Sigmoid colon (tissue), 3 donors: ENCODE data around the gene FOXM1.

Experiments
- POLR2A ChIP-seq, 2 donors: fragments of 450-650 bp; IDR thresholded peaks; one replicate each; pipeline ENCODE4 v1.6.1; 2016; ENCODE audit warnings: antibody characterized with exemption in 2 of 2, mild to moderate bottlenecking in 2 of 2, moderate library complexity in 2 of 2
- TF ChIP-seq, protein P1 (sequence below), 4 experiments: fragments of 450-650 bp in 3 of 4; fragments of 200-600 bp in 1 of 4; IDR thresholded peaks; one replicate each; pipeline ENCODE4 v1.5.1; 2016 to 2019; ENCODE audit warnings: antibody characterized with exemption in 4 of 4, mild to moderate bottlenecking in 3 of 4, moderate library complexity in 2 of 4

DNA sequence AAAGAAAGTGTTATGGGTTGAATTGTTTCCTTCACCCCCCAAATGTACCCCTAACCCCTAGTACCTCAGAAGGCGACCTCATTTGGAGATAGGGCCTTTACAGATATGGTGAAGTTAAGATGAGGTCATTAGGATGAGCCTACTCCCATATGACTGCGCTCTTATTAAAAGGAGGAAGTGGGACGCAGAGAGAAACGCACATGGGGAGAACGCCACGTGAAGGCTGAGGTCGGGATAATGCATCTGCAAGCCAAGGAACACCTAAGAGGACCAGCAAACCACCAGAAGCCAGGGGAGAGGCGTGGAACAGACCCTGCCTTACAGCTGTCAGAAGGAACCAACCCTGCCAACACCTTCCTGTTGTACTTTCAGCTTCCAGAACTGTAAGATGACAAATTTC, 40.4 kb downstream of the FOXM1 start:
- TF ChIP-seq, protein P1, sequence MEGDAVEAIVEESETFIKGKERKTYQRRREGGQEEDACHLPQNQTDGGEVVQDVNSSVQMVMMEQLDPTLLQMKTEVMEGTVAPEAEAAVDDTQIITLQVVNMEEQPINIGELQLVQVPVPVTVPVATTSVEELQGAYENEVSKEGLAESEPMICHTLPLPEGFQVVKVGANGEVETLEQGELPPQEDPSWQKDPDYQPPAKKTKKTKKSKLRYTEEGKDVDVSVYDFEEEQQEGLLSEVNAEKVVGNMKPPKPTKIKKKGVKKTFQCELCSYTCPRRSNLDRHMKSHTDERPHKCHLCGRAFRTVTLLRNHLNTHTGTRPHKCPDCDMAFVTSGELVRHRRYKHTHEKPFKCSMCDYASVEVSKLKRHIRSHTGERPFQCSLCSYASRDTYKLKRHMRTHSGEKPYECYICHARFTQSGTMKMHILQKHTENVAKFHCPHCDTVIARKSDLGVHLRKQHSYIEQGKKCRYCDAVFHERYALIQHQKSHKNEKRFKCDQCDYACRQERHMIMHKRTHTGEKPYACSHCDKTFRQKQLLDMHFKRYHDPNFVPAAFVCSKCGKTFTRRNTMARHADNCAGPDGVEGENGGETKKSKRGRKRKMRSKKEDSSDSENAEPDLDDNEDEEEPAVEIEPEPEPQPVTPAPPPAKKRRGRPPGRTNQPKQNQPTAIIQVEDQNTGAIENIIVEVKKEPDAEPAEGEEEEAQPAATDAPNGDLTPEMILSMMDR (IDR thresholded peaks at IDR 0.05), result no peak
- TF ChIP-seq POLR2A (IDR thresholded peaks at IDR 0.05), result no peak
